ENCODE measurements around the gene RTP2. TPM values are rescaled to one million over a fixed set of nuclear protein-coding genes. Genes with fewer than 3 reads are reported as not detected.

The RTP2 gene
- total and polyA plus RNA-seq, 2 experiments from 2014 or later, result not detected

DNA sequence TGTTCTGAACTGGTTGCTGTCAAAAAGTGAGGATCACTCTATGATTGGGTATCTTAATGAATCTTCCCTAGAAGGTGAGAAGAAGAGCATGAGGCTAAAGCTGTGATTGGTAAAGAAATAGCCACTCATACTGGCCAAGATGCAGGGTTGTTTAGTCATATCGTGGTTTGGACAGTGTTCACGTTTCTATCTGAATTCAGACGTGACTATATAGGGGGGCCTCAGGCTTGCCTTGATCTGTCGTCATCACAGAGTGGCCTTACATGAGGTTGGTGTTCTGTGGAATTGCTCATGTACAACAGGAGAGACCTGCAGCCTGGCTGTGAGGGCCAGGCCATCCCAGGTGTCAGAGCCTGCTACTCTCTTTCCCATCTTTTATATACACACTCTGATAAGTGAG, 12.4 kb downstream of the RTP2 start:
- Histone ChIP-seq H3K79me2 (replicated peaks; ENCODE audit: insufficient read depth) (no peaks in the 10 kb centered on the region), H3K4me1 (ENCODE audit: insufficient read depth) (0 out of 2 replicates have a peak, but pooled peaks cover 7% of the 10 kb centered on the region), H2AFZ (no peak overlapping the region), H3K27ac (ENCODE audit: low read depth) (no peak overlapping the region), H3K9me2 (ENCODE audit: insufficient read depth) (no peaks in the 10 kb centered on the region; the same call in 1 of the 2 replicates), H3F3A (replicated peaks; ENCODE audit: low read depth) (no peaks in the 10 kb centered on the region), H3K27me3 (ENCODE audit: insufficient read depth) (no peaks in the 10 kb centered on the region), H4K20me1 (replicated peaks; ENCODE audit: insufficient read depth) (no peaks in the 10 kb centered on the region), H3K4me2 (no peak overlapping the region), H3K4me3 (no peak overlapping the region), H3K36me3 (ENCODE audit: insufficient read depth) (peaks cover 13% of the 10 kb centered on the region)
- Mint-ChIP-seq H3K27ac (no peak overlapping the region), H3K27me3 (ENCODE audit: insufficient read depth, low read depth, poor library complexity) (peaks cover 1% of the 10 kb centered on the region), H3K9me3 (peaks cover 23% of the 10 kb centered on the region), H3K36me3 (ENCODE audit: low read depth) (peaks cover 20% of the 10 kb centered on the region), H3K4me1 (peaks cover 2% of the 10 kb centered on the region; the same call in 1 of the 3 replicates), H3K4me3 (no peak overlapping the region)
- TF ChIP-seq NANOG (IDR thresholded peaks at IDR 0.05; ENCODE audit: borderline replicate concordance) (no peak), ZNF331 (CRISPR knock-in tag; IDR thresholded peaks at IDR 0.05; ENCODE audit: low read depth) (no peak), JUNB (IDR thresholded peaks at IDR 0.05; ENCODE audit: unreplicated experiment) (no peak), EZH2 (IDR thresholded peaks at IDR 0.05; ENCODE audit: low read depth, unreplicated experiment) (no peak), EZH2phosphoT487 (IDR thresholded peaks at IDR 0.05; ENCODE audit: unreplicated experiment) (no peak)
- TF ChIP-seq, protein P1, sequence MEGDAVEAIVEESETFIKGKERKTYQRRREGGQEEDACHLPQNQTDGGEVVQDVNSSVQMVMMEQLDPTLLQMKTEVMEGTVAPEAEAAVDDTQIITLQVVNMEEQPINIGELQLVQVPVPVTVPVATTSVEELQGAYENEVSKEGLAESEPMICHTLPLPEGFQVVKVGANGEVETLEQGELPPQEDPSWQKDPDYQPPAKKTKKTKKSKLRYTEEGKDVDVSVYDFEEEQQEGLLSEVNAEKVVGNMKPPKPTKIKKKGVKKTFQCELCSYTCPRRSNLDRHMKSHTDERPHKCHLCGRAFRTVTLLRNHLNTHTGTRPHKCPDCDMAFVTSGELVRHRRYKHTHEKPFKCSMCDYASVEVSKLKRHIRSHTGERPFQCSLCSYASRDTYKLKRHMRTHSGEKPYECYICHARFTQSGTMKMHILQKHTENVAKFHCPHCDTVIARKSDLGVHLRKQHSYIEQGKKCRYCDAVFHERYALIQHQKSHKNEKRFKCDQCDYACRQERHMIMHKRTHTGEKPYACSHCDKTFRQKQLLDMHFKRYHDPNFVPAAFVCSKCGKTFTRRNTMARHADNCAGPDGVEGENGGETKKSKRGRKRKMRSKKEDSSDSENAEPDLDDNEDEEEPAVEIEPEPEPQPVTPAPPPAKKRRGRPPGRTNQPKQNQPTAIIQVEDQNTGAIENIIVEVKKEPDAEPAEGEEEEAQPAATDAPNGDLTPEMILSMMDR (conservative IDR thresholded peaks at IDR 0.05; ENCODE audit: low read depth in 2 of 2), result no peak
- TF ChIP-seq, protein P2, sequence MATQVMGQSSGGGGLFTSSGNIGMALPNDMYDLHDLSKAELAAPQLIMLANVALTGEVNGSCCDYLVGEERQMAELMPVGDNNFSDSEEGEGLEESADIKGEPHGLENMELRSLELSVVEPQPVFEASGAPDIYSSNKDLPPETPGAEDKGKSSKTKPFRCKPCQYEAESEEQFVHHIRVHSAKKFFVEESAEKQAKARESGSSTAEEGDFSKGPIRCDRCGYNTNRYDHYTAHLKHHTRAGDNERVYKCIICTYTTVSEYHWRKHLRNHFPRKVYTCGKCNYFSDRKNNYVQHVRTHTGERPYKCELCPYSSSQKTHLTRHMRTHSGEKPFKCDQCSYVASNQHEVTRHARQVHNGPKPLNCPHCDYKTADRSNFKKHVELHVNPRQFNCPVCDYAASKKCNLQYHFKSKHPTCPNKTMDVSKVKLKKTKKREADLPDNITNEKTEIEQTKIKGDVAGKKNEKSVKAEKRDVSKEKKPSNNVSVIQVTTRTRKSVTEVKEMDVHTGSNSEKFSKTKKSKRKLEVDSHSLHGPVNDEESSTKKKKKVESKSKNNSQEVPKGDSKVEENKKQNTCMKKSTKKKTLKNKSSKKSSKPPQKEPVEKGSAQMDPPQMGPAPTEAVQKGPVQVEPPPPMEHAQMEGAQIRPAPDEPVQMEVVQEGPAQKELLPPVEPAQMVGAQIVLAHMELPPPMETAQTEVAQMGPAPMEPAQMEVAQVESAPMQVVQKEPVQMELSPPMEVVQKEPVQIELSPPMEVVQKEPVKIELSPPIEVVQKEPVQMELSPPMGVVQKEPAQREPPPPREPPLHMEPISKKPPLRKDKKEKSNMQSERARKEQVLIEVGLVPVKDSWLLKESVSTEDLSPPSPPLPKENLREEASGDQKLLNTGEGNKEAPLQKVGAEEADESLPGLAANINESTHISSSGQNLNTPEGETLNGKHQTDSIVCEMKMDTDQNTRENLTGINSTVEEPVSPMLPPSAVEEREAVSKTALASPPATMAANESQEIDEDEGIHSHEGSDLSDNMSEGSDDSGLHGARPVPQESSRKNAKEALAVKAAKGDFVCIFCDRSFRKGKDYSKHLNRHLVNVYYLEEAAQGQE (IDR thresholded peaks at IDR 0.05; ENCODE audit: unreplicated experiment), result no peak
- TF ChIP-seq, protein P3, sequence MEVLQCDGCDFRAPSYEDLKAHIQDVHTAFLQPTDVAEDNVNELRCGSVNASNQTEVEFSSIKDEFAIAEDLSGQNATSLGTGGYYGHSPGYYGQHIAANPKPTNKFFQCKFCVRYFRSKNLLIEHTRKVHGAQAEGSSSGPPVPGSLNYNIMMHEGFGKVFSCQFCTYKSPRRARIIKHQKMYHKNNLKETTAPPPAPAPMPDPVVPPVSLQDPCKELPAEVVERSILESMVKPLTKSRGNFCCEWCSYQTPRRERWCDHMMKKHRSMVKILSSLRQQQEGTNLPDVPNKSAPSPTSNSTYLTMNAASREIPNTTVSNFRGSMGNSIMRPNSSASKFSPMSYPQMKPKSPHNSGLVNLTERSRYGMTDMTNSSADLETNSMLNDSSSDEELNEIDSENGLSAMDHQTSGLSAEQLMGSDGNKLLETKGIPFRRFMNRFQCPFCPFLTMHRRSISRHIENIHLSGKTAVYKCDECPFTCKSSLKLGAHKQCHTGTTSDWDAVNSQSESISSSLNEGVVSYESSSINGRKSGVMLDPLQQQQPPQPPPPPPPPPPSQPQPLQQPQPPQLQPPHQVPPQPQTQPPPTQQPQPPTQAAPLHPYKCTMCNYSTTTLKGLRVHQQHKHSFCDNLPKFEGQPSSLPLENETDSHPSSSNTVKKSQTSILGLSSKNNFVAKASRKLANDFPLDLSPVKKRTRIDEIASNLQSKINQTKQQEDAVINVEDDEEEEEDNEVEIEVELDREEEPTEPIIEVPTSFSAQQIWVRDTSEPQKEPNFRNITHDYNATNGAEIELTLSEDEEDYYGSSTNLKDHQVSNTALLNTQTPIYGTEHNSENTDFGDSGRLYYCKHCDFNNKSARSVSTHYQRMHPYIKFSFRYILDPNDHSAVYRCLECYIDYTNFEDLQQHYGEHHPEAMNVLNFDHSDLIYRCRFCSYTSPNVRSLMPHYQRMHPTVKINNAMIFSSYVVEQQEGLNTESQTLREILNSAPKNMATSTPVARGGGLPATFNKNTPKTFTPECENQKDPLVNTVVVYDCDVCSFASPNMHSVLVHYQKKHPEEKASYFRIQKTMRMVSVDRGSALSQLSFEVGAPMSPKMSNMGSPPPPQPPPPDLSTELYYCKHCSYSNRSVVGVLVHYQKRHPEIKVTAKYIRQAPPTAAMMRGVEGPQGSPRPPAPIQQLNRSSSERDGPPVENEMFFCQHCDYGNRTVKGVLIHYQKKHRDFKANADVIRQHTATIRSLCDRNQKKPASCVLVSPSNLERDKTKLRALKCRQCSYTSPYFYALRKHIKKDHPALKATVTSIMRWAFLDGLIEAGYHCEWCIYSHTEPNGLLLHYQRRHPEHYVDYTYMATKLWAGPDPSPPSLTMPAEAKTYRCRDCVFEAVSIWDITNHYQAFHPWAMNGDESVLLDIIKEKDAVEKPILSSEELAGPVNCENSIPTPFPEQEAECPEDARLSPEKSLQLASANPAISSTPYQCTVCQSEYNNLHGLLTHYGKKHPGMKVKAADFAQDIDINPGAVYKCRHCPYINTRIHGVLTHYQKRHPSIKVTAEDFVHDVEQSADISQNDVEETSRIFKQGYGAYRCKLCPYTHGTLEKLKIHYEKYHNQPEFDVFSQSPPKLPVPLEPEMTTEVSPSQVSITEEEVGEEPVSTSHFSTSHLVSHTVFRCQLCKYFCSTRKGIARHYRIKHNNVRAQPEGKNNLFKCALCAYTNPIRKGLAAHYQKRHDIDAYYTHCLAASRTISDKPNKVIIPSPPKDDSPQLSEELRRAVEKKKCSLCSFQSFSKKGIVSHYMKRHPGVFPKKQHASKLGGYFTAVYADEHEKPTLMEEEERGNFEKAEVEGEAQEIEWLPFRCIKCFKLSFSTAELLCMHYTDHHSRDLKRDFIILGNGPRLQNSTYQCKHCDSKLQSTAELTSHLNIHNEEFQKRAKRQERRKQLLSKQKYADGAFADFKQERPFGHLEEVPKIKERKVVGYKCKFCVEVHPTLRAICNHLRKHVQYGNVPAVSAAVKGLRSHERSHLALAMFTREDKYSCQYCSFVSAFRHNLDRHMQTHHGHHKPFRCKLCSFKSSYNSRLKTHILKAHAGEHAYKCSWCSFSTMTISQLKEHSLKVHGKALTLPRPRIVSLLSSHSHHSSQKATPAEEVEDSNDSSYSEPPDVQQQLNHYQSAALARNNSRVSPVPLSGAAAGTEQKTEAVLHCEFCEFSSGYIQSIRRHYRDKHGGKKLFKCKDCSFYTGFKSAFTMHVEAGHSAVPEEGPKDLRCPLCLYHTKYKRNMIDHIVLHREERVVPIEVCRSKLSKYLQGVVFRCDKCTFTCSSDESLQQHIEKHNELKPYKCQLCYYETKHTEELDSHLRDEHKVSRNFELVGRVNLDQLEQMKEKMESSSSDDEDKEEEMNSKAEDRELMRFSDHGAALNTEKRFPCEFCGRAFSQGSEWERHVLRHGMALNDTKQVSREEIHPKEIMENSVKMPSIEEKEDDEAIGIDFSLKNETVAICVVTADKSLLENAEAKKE (CRISPR knock-in tag; IDR thresholded peaks at IDR 0.05), result no peak
- DNase-seq (ENCODE audit: low spot score) (no peak), ATAC-seq (no peak)

Data from GM23338 (cell line).